Stimulated activated CD8-positive, alpha-beta memory T cell treated with anti-CD3 and anti-CD28 coated beads, Interleukin-2, amount 100 ng/mL, for 48 hours (primary cell): ENCODE measurements around the gene STXBP6.
"Not testable (repeated sequence)": the region's sequence is repeated elsewhere in the genome, so short reads cannot be mapped to it uniquely, and the experiment has no call there.

Source experiments
- DNase-seq, 2 donors: peaks; one replicate each; pipeline ENCODE4 v3.0.0-alpha.2; 2020; ENCODE audit warnings: low read depth in 2 of 2

STXBP6 gene

DNA sequence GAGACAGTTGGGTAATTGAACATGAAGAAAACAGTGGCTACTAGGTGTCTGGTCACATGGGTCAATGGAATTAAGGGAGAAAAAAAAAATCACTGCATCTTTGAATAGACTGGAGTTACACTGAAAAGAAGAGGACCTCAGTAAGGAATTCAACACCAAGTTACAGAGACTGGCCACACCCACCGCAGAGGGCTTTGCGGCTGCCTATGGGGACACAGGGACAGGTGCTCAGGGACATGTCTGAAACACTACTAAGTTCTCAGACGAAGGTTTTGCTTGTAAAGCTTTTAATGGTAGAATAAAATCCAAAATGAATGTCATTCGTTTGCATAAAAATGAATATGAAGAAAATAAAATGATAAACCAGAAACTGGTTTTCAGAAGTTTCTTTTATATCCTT is 93.8 kb downstream of the STXBP6 start:
- DNase-seq, result no peak

GRCh38 chr14:24954700-24955037 is 95.3 kb downstream of the STXBP6 start:
- DNase-seq, result no peak

DNA sequence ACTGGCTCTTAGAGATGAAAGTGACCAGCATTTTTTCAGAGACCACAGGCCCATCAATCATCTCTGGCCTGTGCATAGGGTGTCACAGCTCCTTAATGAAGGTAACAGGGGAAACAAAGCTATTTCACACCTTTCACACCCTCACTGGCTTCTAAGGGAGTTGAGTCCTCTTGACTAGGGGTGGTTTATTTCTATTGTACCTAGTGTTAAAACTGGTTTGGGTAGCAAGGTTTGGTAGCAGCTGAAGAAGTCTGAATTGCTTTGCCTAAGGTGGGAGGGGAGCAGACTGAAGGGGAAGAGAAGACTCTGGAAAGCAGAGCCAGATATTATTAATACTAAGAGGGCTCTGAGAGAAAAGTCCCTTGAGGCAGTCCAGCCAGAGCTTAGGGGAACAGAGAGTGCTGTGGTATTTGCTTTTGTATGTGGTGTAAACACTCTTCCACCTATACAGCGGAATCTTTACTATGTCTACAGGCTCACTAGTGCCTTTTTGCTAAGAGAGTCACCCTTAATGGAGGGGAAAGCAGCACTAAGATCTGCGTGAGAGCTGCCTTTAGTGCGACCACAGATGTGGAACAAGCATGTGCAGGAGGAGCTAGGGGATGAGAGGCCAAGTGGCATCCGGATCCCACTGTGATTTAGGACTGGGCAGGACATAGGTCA is 95.8 kb downstream of the STXBP6 start:
- DNase-seq, result no peak

DNA sequence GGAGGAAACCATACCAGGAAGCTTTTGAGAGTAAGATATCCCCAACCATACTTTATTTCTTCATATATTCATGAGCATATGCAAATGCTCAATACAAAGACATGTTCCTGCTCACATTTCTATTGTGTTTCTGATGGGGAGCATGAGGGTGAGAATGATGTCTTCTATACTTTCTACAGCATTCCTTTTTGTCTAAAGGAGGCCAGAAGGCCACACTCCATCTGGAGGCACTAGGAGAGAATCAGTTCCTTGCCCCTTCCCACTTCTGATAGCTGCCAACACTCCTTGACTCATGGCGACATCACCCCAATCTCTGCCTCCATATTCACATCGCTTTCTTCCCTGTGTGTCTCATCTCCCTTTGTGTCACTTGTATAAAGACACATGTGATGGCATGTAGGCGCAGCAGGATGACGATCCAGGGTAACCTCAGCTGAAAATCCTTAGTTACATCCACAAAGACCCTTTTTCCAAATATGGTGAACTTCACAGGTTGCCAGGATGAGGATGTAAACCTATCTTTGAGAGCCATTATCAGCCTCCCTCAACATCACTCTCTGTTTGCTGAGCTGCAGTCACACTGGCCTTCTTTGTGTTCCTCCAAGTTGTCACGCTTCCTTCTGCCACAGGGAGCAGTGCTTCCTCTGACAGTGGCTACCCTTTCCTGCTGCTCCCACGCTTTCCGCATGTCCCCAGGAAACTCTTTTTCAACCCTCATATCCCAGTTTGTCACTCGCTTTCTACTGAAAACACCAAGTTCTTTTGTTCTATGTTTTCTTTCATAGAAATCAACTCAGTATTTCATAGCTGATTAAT is 96.9 kb downstream of the STXBP6 start:
- DNase-seq, result no peak

GRCh38 chr14:24948261-24948847 is 101.6 kb downstream of the STXBP6 start:
- DNase-seq, result no peak

- no peak for DNase-seq
These were observed 102.8 kb downstream of the STXBP6 start for GRCh38 chr14:24947131-24947530.

DNA sequence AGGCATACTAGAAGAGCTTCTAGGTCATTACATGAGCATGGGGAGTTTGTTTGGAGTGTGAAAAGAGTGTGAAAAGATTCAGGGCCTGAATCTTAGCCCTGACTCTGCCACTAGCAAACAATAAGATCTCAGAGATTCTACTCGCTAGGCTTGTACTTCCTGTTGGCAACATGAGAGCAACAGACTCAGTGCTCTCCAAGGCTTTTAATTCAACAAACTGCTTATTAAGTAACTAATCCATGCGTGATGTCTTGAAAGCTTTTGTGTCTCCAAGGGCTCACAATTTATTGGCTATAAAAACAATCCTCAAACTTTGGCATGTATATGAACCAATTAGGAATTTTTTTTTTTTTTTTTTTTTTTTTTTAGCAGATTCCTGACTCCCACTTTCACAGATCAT is 105.1 kb downstream of the STXBP6 start:
- DNase-seq, result no peak

- no peak for DNase-seq
These were observed 106.9 kb downstream of the STXBP6 start for GRCh38 chr14:24943024-24943423.

GRCh38 chr14:24941719-24942118 is 108.2 kb downstream of the STXBP6 start:
- no peak for DNase-seq

GRCh38 chr14:24940213-24940783 is 109.6 kb downstream of the STXBP6 start:
- DNase-seq, result no peak

DNA sequence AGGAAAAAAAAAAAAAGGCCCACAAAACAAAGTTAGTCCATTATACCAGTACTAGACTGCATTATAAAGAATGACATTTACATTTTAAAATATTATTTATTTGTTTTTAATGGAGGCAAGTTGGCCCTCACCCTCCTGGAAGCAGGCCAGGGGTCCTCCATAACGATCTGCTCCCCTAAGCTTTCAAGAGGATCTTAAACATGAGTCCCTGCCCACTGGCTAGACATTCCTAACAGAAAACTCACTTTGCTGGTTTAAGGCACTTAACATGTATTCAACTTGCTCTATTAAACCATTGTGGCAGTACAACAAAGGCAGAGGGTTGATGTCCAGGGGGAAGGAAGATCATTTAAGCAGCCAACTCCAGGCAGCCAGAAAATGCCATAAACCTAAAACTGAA is 111.4 kb downstream of the STXBP6 start:
- no peak for DNase-seq

DNA sequence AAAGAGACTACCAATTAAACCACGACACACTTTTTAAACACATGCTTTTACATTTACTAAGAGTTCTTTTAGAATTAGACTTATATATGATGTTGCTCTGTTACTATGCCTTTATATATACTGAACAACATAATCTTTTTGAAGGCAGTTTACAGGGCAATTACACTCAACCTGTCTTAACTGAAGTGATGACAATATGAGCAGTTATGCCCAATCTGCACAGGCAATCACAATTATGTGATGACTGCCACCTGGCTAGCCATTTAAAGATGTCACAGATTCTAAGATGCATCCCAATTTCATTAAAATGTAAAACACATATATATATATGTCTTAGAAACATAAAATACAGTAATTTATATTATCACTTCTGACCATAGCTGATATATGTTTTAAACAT is 112.6 kb downstream of the STXBP6 start:
- no peak for DNase-seq

DNA sequence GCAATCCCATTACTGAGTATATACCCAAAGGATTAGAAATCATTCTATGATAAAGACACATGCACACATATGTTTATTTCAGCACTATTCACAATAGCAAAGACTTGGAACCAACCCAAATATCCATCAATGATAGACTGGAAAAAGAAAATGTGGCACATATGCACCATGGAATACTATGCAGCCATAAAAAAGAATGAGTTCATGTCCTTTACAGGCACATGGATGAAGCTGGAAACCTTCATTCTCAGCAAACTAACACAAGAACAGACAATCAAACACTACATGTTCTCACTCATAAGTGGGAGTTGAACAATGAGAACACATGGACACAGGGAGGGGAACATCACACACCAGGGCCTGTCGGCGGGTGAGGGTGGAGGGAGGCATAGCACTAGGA is 113.2 kb downstream of the STXBP6 start:
- DNase-seq, result not testable (repeated sequence)

GRCh38 chr14:24935796-24936195 is 114.2 kb downstream of the STXBP6 start:
- DNase-seq, result no peak

GRCh38 chr14:24928386-24928900 is 121.5 kb downstream of the STXBP6 start:
- no peak for DNase-seq

GRCh38 chr14:24927809-24928208 is 122.1 kb downstream of the STXBP6 start:
- no peak for DNase-seq

GRCh38 chr14:24925771-24926374 is 124.1 kb downstream of the STXBP6 start:
- DNase-seq, result no peak

DNA sequence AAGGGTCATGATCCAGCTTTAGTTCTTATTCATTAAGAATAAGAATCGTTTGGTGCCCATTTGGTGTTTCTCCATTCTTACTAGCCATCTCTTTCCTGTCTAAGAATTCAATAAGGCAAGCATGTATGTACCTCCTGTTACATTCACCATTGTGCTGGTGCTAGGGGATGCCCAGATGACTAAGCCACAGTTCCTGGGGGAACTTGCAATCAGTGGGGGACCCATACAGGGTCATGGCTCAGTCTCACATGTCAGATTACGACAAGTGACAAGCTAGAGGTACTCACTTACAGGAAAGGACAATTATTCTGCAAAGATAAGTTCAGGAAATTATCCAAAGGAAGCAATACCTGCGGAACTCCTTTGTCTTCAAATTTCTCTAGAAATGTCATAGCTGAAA is 125.4 kb downstream of the STXBP6 start:
- DNase-seq, result no peak

DNA sequence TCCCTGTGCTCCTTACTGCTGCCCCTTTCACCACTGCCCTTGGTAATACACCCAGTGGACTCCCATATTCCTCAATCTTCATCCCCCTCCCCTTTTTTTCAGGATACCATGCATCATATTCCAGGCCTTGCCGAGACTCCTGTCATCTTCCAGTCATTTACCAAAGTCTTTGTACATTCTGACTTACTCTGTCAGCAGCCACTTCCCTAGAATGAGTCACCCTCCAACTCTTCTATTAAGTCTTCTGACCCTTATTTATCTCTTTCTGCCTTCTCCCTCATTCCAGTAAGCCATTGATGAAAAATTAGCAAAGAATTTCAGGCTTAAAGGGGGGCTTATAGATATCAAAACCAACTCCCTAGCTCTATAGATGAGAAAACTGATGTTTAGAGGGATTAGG is 128.0 kb downstream of the STXBP6 start:
- no peak for DNase-seq

GRCh38 chr14:24920265-24921075 is 129.5 kb downstream of the STXBP6 start:
- DNase-seq, result no peak

DNA sequence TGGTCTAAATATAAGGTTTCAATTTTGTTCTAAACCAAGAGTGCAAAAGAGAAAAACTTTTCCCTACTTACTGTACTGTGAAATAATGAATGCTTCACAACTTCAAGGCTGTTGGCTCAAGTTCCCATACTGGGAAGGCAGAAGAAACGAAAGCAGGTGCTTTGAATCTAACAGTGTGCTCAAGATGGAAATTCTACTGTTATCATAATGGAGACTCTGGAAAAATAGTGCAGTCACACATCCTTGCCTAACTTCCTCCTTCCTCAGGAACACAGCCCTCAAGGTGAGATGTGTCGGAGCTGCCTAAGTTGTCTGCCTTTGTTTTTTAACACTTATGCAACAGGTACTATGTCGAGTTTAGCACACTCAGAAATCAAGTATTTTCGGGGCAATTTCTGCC is 131.1 kb downstream of the STXBP6 start:
- no peak for DNase-seq
